Measurements from ENCODE around the gene TMEM132D. TPM values are rescaled to one million over a fixed set of nuclear protein-coding genes. Genes with fewer than 3 reads are reported as not detected.

The TMEM132D gene
- polyA plus RNA-seq, 1 donor: 1.6 TPM

DNA sequence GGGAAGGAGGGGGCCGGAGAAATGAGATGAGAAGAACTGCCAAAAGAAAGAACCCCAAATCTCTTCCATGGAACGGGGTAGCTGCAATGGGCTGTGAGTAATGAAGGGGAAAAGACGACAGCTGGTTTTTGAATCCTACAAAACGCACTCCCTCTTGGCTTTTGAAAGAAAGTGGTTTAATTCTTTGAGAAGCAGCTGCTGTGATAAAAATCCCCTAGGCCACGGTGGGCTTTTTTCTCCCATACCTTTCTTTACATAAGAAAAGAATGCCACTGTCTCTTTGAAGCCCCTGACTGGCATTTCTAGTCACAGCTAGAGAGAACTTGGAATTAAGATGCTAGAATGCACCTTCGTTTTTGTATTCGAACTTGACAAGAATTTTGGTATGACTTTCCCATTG, 564.5 kb downstream of the TMEM132D start:
- no peak for DNase-seq

DNA sequence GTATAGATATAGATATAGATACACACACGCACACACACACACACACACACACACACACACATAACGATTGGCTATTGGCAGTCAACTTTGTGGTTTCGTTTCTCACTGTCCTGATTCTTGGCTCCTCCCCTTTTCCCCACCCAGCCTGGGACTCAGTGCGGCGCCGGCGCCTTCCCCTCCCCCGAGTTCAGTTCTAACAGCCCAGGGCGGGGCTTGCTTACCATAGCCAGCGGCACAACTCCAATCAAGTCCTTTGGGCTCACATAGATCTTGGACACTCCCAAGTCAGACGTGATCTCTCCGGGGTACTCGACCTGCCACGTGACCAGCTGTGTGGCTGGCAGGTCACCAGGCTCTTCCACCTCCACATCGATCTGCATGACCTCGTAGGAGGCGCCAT, 566.4 kb downstream of the TMEM132D start:
- no peak for DNase-seq

DNA sequence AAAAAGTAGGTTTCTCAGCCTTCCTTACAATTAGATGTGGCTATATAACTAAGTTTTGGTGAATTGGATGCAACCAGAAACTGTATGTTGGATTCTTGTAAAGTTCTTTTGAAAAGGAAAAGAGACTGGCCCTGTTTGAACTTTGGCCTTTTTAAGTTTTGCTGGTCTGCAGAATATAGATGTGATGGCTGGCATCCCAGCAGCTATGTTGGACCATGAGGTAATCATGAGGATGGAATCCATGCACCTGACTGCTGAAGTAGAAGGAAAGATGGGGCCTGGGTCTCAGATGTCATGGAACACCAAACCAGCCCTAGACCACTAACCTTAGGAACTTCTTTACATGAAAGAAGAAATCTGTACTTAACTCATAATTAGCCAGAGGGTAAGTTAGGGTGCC, 568.1 kb downstream of the TMEM132D start:
- no peak for DNase-seq

- DNase-seq: no peak
Measured at GRCh38 chr12:129332286-129332685, 571.5 kb downstream of the TMEM132D start.

GRCh38 chr12:129331356-129332085, 572.3 kb downstream of the TMEM132D start:
- DNase-seq: no peak

DNA sequence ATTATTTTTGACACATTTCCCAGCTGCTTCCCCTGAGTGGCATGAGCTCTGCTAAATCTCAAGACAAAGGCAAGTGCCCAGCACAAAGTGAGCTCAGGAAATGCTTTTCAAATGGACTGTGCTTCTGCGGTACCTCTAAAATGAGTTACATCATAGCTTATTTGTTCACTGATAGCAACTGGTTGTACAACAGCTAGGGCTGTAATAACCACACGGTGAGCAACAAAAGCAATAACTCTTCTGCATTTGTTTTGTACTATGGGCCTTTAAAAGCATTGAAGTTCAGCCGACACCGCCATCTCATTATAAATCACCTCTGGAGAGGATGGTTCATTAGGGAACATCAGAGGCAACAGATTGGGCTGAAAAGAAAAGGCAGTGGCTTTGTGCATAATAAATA, 575.6 kb downstream of the TMEM132D start:
- DNase-seq: no peak

- DNase-seq: no peak
Measured at GRCh38 chr12:129325566-129325965, 578.3 kb downstream of the TMEM132D start.

- peak; percentile 10 for DNase-seq
Measured at GRCh38 chr12:129312048-129312447, 591.8 kb downstream of the TMEM132D start.

GRCh38 chr12:129310346-129310745, 593.5 kb downstream of the TMEM132D start:
- no peak for DNase-seq

GRCh38 chr12:129305851-129306250, 598.0 kb downstream of the TMEM132D start:
- no peak for DNase-seq

DNA sequence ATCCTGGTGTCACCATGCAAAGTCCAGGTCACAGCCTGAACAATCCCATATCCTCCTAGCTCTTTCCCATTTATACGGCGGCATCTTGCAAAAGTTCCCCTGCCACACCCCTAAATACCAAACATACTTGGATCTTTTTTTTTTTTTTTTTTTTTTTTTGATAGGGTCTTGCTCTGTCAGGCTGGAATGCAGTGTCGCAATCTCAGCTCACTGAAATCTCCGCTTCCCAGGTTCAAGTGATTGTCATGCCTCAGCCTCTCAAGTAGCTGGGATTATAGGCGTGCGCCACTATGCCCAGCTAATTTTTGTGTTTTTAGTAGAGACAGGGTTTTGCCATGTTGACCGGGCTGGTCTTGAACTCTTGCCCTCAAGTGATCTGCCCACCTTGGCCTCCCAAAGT, 599.3 kb downstream of the TMEM132D start:
- DNase-seq: no peak

DNA sequence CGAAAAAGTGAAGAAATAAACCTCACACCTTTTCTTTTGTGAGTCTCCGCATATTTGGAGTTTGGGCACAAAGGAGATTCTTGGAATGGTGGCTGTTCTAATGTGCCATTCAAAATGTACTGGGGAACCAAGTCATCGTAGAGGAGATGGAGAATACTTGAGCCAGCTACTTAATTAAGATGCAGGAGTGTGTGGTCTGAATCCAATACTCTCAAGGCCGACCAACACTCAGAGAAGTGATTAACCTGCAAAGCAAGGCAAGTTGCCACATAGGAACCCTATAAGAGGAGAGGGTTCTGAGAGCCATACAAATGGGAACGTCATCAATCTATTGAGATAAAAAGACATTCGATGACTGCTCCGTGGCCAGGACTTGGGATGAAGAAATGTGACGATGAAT, 603.8 kb downstream of the TMEM132D start:
- DNase-seq: no peak

GRCh38 chr12:129298921-129299320, 604.9 kb downstream of the TMEM132D start:
- DNase-seq: no peak

DNA sequence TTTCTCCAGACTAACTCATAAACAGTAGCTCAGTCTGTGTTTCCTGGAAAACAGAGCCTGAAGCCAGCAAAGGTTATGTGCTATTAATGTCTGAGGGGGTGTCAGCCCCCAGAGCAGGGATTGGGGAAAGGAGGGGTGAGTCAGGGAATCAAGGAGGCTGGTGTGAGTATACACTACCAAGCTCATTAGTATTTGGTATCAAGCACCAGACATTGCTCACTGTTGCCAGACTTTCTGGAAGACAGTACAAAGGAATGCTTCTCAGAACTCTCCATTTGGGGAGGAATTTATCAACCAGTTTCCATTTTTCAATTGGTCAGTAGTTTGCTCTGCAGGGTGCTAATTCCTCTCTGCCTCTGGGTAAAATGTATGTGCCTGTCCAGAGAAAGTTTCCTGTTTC, 607.2 kb downstream of the TMEM132D start:
- DNase-seq: no peak

- DNase-seq: no peak
Measured at GRCh38 chr12:129294868-129295267, 609.0 kb downstream of the TMEM132D start.

- no peak for DNase-seq
Measured at GRCh38 chr12:129279771-129280170, 624.1 kb downstream of the TMEM132D start.

DNA sequence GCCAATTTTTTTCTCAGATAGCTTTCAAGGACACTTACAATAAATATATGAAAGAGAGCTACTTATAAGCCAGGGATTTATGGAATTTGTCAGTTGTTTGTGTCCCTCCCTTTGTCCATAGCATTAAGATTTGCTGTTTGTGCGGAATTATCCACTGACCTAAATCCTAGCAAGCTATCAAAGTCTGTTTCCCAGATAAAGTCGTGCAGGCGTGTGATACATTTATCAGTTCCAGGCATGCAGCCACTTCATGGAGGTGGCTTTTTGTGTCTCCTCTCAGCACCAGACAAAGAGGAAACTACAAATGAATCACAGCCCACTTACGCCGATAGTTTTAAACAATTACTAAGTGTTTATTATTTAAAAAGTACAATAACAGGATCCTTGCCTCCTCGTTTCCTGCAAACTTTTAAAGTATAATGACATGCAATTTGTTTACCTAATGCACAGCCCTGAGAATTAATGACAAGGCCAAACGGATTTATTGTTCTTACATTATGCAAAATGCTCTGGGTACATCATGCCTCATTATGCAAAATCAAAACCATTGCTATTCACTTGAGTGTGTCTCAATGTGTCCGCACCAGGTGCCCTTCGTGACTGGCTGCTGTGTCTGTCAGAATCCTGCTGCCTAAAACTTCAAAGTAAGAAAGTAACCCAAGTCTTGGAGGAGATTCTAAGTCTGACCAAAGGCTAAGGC, 627.3 kb downstream of the TMEM132D start:
- no peak for DNase-seq

DNA sequence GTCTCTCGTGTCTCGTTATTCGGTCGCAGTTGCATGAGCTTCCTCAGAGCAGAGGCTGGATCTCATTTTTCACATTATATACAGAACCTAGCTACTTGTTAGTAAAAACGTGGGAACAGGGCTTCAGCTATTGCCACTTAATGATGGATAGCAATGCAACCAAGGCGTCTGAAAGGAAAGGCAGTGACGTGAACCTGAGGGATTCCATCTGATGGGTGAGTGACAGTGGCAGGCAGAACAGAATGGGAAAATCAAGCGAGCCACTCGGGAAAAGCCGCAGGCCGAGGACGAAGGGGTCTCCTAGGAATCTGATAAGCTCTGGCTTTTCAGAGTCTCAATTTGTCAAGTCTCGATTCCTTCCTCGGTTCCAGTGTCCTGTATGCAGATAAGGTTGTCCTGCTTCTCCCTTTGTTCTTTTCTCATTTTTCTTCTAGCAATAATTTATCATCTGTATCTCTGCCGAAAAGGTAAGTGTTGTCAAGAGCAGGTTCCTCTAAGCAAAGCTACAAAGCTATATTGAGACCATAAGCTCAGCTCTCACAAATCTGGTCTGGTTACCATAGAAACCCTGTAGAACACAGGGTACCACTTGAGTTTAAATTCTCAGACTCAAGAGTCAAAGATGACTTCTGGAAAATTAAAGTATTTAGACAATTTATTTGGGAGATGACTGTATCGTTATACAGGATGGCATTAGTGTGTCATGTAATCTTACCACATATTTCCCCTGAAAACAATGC, 633.9 kb downstream of the TMEM132D start:
- no peak for DNase-seq

DNA sequence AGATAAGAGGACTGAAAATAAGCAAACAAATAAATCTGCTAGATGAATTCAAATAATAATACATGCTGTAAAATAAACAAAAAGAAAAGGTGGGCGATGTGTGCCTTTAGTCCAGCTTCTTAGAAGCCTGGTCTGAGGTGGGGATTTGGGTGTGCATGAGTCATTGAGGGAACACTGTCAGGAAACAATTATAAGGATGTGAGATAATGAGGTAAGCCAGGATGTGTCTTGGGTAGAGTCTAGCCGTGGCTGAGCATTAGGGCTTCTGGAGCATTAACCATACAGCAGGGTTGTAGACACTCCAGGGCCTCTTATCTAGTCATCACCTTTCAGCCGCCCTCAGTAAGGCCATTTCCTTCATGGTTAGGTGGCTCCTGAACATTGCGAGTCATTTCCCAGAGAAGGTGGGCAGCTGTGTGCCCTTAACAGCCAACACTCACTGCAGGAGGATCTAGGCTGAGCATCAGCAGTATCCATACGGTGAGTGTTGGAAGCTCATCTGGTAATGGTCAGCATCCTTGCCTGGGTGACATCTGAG, 645.0 kb downstream of the TMEM132D start:
- no peak for DNase-seq

GRCh38 chr12:129257524-129257923, 646.3 kb downstream of the TMEM132D start:
- DNase-seq: no peak

- no peak for DNase-seq
Measured at GRCh38 chr12:129246630-129247029, 657.2 kb downstream of the TMEM132D start.

- DNase-seq: no peak
Measured at GRCh38 chr12:129245769-129246168, 658.1 kb downstream of the TMEM132D start.

DNA sequence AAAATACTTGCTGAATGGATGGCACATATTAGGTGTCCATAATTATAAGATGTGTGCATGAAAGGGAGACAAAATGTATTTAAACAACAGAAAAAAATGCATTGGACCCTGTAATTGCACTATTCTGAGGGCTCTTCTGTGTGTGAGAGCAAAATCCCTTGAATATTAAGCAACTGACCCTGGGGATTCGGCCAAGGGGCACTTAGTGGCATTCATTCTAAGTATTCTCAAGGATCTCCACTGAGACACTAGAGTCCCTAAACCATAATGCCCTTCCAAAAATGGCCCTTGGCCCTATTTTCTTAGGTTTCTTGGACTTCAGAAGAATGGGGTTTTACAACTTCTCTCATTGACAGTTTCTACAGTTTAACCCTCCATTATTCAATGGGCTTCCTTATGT, 662.0 kb downstream of the TMEM132D start:
- no peak for DNase-seq
